K562 (cell line): ENCODE measurements around the gene ITGA6. TPM values are rescaled to one million over a fixed set of nuclear protein-coding genes. Genes with fewer than 3 reads are reported as not detected.

Experiments
- PRMT5 ChIP-seq: sonication (generic); formaldehyde crosslinking; IDR thresholded peaks from 2 replicates; pipeline ENCODE4 v1.5.0; 2020; ENCODE audit warnings: missing genetic modification reagents
- ZKSCAN3 ChIP-seq: fragments of 250-450 bp; sonication (Bioruptor Pico); IDR thresholded peaks from 2 replicates; pipeline ENCODE4 v1.4.0; 2020
- ZNF184 ChIP-seq: sonication (generic); formaldehyde crosslinking; IDR thresholded peaks from 2 replicates; pipeline ENCODE4 v1.5.0; 2020; ENCODE audit warnings: missing genetic modification reagents
- polyA plus RNA-seq, 8 experiments: library from polyadenylated mRNA; depleted of rRNA in 4 of 8; stranded (reverse) in 5 of 8; unstranded in 3 of 8; fragments of >200 nt; fragmentation: Nextera tagmentation in 2 of 8; fragmentation: Illumina TruSeq in 1 of 8; extraction: Ambion mirVana in 2 of 8; extraction: Trizol in 1 of 8; gene quantifications; 2 replicates each; pipeline versions ENCODE4 v1.2.1 to v1.2.3, GENCODE V29; 2011 to 2014; ENCODE audit warnings: inconsistent platforms in 1 of 8, missing spikeins in 1 of 8
- total RNA-seq, 7 experiments: library from RNA; depleted of rRNA in 6 of 7; stranded (reverse); fragments of >200 nt in 6 of 7; fragmentation: Illumina TruSeq in 2 of 7; extraction: Trizol in 2 of 7; gene quantifications; 2 replicates each; pipeline versions ENCODE4 v1.2.1 to v1.2.3, GENCODE V29; 2011 to 2021; ENCODE audit warnings: low replicate concordance in 1 of 7
- TF ChIP-seq, protein P1 (sequence below): fragments of 200-600 bp; sonication (generic); IDR thresholded peaks from one replicate; pipeline ENCODE4 v1.6.1; 2012; ENCODE audit warnings: mild to moderate bottlenecking, low read depth, low read length, inconsistent platforms
- TF ChIP-seq, protein P2 (sequence below): fragments of 250-450 bp; sonication (Bioruptor Pico); IDR thresholded peaks from 2 replicates; pipeline ENCODE4 v1.9.0; 2021; ENCODE audit warnings: mild to moderate bottlenecking

Gene ITGA6
- total and polyA plus RNA-seq, 9 of the 15 experiments (the other 6 are each of a cell fraction or from before 2014, with no cell fraction given): 0.01 to 0.29 (median 0.05) TPM; not detected in 5

GRCh38 chr2:172451923-172452322 is 24.5 kb downstream of the ITGA6 start (continued):
- TF ChIP-seq, protein P1, sequence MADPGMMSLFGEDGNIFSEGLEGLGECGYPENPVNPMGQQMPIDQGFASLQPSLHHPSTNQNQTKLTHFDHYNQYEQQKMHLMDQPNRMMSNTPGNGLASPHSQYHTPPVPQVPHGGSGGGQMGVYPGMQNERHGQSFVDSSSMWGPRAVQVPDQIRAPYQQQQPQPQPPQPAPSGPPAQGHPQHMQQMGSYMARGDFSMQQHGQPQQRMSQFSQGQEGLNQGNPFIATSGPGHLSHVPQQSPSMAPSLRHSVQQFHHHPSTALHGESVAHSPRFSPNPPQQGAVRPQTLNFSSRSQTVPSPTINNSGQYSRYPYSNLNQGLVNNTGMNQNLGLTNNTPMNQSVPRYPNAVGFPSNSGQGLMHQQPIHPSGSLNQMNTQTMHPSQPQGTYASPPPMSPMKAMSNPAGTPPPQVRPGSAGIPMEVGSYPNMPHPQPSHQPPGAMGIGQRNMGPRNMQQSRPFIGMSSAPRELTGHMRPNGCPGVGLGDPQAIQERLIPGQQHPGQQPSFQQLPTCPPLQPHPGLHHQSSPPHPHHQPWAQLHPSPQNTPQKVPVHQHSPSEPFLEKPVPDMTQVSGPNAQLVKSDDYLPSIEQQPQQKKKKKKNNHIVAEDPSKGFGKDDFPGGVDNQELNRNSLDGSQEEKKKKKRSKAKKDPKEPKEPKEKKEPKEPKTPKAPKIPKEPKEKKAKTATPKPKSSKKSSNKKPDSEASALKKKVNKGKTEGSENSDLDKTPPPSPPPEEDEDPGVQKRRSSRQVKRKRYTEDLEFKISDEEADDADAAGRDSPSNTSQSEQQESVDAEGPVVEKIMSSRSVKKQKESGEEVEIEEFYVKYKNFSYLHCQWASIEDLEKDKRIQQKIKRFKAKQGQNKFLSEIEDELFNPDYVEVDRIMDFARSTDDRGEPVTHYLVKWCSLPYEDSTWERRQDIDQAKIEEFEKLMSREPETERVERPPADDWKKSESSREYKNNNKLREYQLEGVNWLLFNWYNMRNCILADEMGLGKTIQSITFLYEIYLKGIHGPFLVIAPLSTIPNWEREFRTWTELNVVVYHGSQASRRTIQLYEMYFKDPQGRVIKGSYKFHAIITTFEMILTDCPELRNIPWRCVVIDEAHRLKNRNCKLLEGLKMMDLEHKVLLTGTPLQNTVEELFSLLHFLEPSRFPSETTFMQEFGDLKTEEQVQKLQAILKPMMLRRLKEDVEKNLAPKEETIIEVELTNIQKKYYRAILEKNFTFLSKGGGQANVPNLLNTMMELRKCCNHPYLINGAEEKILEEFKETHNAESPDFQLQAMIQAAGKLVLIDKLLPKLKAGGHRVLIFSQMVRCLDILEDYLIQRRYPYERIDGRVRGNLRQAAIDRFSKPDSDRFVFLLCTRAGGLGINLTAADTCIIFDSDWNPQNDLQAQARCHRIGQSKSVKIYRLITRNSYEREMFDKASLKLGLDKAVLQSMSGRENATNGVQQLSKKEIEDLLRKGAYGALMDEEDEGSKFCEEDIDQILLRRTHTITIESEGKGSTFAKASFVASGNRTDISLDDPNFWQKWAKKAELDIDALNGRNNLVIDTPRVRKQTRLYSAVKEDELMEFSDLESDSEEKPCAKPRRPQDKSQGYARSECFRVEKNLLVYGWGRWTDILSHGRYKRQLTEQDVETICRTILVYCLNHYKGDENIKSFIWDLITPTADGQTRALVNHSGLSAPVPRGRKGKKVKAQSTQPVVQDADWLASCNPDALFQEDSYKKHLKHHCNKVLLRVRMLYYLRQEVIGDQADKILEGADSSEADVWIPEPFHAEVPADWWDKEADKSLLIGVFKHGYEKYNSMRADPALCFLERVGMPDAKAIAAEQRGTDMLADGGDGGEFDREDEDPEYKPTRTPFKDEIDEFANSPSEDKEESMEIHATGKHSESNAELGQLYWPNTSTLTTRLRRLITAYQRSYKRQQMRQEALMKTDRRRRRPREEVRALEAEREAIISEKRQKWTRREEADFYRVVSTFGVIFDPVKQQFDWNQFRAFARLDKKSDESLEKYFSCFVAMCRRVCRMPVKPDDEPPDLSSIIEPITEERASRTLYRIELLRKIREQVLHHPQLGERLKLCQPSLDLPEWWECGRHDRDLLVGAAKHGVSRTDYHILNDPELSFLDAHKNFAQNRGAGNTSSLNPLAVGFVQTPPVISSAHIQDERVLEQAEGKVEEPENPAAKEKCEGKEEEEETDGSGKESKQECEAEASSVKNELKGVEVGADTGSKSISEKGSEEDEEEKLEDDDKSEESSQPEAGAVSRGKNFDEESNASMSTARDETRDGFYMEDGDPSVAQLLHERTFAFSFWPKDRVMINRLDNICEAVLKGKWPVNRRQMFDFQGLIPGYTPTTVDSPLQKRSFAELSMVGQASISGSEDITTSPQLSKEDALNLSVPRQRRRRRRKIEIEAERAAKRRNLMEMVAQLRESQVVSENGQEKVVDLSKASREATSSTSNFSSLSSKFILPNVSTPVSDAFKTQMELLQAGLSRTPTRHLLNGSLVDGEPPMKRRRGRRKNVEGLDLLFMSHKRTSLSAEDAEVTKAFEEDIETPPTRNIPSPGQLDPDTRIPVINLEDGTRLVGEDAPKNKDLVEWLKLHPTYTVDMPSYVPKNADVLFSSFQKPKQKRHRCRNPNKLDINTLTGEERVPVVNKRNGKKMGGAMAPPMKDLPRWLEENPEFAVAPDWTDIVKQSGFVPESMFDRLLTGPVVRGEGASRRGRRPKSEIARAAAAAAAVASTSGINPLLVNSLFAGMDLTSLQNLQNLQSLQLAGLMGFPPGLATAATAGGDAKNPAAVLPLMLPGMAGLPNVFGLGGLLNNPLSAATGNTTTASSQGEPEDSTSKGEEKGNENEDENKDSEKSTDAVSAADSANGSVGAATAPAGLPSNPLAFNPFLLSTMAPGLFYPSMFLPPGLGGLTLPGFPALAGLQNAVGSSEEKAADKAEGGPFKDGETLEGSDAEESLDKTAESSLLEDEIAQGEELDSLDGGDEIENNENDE: no peak
- TF ChIP-seq ZNF184 (no peak), PRMT5 (CRISPR knock-in tag) (no peak), ZKSCAN3 (CRISPR knock-in tag) (no peak)
- TF ChIP-seq, protein P2, sequence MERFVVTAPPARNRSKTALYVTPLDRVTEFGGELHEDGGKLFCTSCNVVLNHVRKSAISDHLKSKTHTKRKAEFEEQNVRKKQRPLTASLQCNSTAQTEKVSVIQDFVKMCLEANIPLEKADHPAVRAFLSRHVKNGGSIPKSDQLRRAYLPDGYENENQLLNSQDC (CRISPR knock-in tag): no peak
